HEK293 (cell line): Measurements from ENCODE around the gene ZNF536.

Experiments
- CTCF ChIA-PET: fragments of 350-600 bp; formaldehyde crosslinking; extraction: SDS; loops from one replicate; lab custom pipeline; 2021; ENCODE audit warnings: antibody characterized with exemption; lab: Yijun Ruan, JAX
- POLR2A ChIA-PET: fragments of 300-600 bp; formaldehyde crosslinking; extraction: SDS; loops from one replicate; lab custom pipeline; 2020; ENCODE audit warnings: antibody characterized with exemption, inconsistent platforms; lab: Yijun Ruan, JAX
- H3K27ac ChIP-seq: fragments of 200-500 bp; sonication (Bioruptor generic); 2 replicates; pipeline ENCODE4 v1.5.1; 2014; ENCODE audit warnings: low read depth, low read length, control low read depth, inconsistent platforms; ENCODE audit errors: extremely low read depth
- H3K36me3 ChIP-seq, 2 experiments: fragments of 200-500 bp in 1 of 2; sonication (Bioruptor generic) in 1 of 2; 1 replicate in 1 of 2; 2 replicates in 1 of 2; pipeline ENCODE4 v1.5.1; 2014 to 2017; ENCODE audit warnings: inconsistent platforms in 2 of 2, low read length in 2 of 2; ENCODE audit not compliant: control insufficient read depth in 2 of 2, insufficient read depth in 1 of 2
- H3K4me1 ChIP-seq: fragments of 200-500 bp; sonication (Bioruptor generic); 2 replicates; pipeline ENCODE4 v1.5.1; 2014; ENCODE audit warnings: mild to moderate bottlenecking, low read length, inconsistent platforms; ENCODE audit not compliant: control insufficient read depth, insufficient read depth
- H3K4me3 ChIP-seq: 2 replicates; pipeline ENCODE4 v1.5.1; 2011; ENCODE audit warnings: low read depth, mild to moderate bottlenecking, control low read depth, low read length, moderate library complexity
- H3K9me3 ChIP-seq: fragments of 200-500 bp; sonication (Bioruptor generic); 2 replicates; pipeline ENCODE4 v1.5.1; 2014; ENCODE audit warnings: low read depth, low read length, inconsistent platforms; ENCODE audit not compliant: control insufficient read depth, insufficient read depth
- EGR2 ChIP-seq: fragments of 450-650 bp; formaldehyde crosslinking; IDR thresholded peaks from 2 replicates; pipeline ENCODE4 v1.5.1; 2016; ENCODE audit warnings: low read depth, missing biosample characterization, missing genetic modification characterization
- KLF8 ChIP-seq: fragments of 450-650 bp; formaldehyde crosslinking; IDR thresholded peaks from 2 replicates; pipeline ENCODE4 v1.5.1; 2016; ENCODE audit warnings: missing biosample characterization, missing genetic modification characterization
- SCRT1 ChIP-seq: fragments of 450-650 bp; formaldehyde crosslinking; IDR thresholded peaks from 2 replicates; pipeline ENCODE4 v1.5.1; 2016; ENCODE audit warnings: missing biosample characterization, missing genetic modification characterization, borderline replicate concordance
- SCRT2 ChIP-seq: fragments of 450-650 bp; formaldehyde crosslinking; IDR thresholded peaks from 2 replicates; pipeline ENCODE4 v1.5.1; 2016; ENCODE audit warnings: missing biosample characterization, missing genetic modification characterization
- TCF7L2 ChIP-seq: IDR thresholded peaks from 2 replicates; pipeline ENCODE4 v1.6.1; 2011; ENCODE audit warnings: low read depth, mild to moderate bottlenecking, inconsistent platforms, low read length, moderate library complexity, borderline replicate concordance
- ZFHX2 ChIP-seq: fragments of 450-650 bp; formaldehyde crosslinking; conservative IDR thresholded peaks from 2 replicates; pipeline ENCODE4 v1.5.1; 2016; ENCODE audit warnings: missing biosample characterization, missing genetic modification characterization
- ZNF112 ChIP-seq: fragments of 450-650 bp; formaldehyde crosslinking; IDR thresholded peaks from 2 replicates; pipeline ENCODE4 v1.5.0; 2017; ENCODE audit warnings: missing biosample characterization, missing genetic modification characterization
- ZNF146 ChIP-seq: fragments of 450-650 bp; formaldehyde crosslinking; IDR thresholded peaks from 2 replicates; pipeline ENCODE4 v1.5.1; 2016; ENCODE audit warnings: missing biosample characterization, missing genetic modification characterization
- ZNF202 ChIP-seq: fragments of 450-650 bp; formaldehyde crosslinking; IDR thresholded peaks from 2 replicates; pipeline ENCODE4 v1.5.1; 2016; ENCODE audit warnings: missing biosample characterization, missing genetic modification characterization, borderline replicate concordance
- ZNF24 ChIP-seq: fragments of 450-650 bp; formaldehyde crosslinking; IDR thresholded peaks from 2 replicates; pipeline ENCODE4 v1.5.1; 2016; ENCODE audit warnings: missing biosample characterization, missing genetic modification characterization
- ZNF366 ChIP-seq: fragments of 450-650 bp; formaldehyde crosslinking; conservative IDR thresholded peaks from 2 replicates; pipeline ENCODE4 v1.5.1; 2016; ENCODE audit warnings: missing biosample characterization, missing genetic modification characterization
- TF ChIP-seq, protein P1 (sequence below): fragments of 450-650 bp; formaldehyde crosslinking; IDR thresholded peaks from 2 replicates; pipeline ENCODE4 v1.5.1; 2017; ENCODE audit warnings: missing biosample characterization, missing genetic modification characterization
- TF ChIP-seq, protein P2 (sequence below): fragments of 450-650 bp; formaldehyde crosslinking; IDR thresholded peaks from 2 replicates; pipeline ENCODE4 v1.5.1; 2016; ENCODE audit warnings: missing biosample characterization, missing genetic modification characterization

Gene ZNF536

DNA sequence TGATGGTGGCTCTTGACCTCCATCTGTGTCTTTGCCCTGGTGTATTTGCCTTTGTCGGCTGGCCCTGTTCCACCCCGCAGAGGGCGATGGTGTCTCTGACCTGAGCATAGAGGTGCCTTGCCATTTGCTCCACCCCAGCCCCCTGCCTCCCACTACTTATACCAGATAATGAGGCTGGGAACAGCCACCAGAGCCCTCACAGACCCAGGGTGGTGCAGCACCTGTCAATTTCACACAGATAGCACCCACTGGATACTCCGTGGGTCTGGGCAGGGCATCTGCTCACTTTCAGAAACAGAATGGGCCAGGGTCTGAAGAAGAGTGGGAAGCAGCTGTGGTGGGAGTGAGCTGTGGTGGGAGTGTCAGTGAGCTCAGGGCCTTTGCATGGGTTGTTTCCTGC, 4.1 kb downstream of the ZNF536 start:
- CTCF ChIA-PET = interaction anchor here (0.9 kb wide), 1 partner anchor 103 kb away, joined by 4 read pairs; no protein-coding TSS in a partner anchor

DNA sequence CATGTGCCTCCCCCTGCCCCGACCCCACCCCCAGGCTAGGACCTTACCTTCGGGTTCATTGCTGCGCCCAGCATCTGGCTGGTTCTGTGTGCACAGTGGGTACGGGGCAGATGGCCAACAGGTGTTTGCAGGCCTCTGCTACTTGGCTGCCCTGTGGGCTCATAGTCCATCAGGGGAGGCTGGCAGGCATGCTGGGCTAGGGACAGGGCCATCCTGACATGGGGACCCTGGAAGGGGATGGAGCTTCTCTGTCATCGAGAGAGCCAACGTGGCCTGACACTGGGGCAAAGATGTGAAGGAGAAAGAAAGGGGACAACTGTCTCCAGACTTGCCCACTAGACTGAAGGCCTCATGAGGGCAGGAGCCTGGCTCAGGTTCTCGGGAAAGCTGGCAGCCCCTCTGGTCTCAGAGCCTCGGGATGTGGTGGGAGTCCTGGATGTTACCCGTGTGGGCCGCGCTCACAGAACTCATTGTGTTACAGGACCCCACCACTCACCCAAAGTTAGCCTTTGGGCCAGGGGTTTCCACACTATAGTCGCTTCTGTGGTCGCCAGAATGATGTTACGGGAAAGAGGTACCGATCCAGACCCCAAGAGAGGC, 4.7 kb downstream of the ZNF536 start:
- Histone ChIP-seq H3K9me3 (no peaks in the 10 kb centered on the region), H3K4me3 (no peak overlapping the region), H3K36me3 (no peaks in the 10 kb centered on the region), H3K27ac (no peak overlapping the region), H3K4me1 (peaks cover 6% of the 10 kb centered on the region)
- ChIA-PET POLR2A (no interaction called here), CTCF (interaction anchor here (0.6 kb wide), 1 partner anchor 62 kb away, joined by 3 read pairs; no protein-coding TSS in a partner anchor)
- TF ChIP-seq SCRT2 (tag by site-specific recombination) (peak; percentile 45; the same call in 1 of the 2 replicates), KLF8 (no peak), ZNF366 (no peak), SCRT1 (0 out of 2 replicates have a peak, but pooled peaks have one; percentile 24)

More for the DNA sequence above, 4.1 kb downstream of the ZNF536 start:
- POLR2A ChIA-PET = no interaction called here
- Histone ChIP-seq H3K4me3 (no peak overlapping the region), H3K4me1 (peaks cover 6% of the 10 kb centered on the region), H3K27ac (no peak overlapping the region), H3K36me3 (no peaks in the 10 kb centered on the region), H3K9me3 (no peaks in the 10 kb centered on the region)
- TF ChIP-seq, protein P1, sequence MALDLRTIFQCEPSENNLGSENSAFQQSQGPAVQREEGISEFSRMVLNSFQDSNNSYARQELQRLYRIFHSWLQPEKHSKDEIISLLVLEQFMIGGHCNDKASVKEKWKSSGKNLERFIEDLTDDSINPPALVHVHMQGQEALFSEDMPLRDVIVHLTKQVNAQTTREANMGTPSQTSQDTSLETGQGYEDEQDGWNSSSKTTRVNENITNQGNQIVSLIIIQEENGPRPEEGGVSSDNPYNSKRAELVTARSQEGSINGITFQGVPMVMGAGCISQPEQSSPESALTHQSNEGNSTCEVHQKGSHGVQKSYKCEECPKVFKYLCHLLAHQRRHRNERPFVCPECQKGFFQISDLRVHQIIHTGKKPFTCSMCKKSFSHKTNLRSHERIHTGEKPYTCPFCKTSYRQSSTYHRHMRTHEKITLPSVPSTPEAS = no peak
- TF ChIP-seq TCF7L2 (no peak), EGR2 (tag by site-specific recombination) (peak; percentile 74), ZFHX2 (tag by site-specific recombination) (peak; percentile 67), ZNF112 (tag by site-specific recombination) (no peak)

DNA sequence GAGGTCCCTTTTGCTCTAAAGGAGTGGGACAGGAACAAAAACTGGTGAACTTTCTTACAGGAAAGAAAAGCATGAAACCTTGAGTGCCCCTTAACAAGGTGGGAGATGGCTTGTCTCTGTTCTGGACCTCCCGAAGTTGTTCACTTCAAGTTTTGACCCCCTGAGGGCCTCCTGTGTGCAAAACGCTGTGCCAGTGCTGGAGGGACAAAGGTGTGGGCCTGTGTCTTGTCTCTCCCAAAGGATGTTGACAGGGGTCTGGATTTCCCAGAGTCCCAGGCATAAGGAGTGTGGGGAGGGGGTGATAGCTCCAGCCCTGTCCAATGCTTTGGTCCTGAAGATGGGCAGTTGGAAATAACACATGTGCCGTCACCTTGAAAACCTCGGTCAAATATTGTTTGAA, 6.5 kb downstream of the ZNF536 start:
- H3K4me1 ChIP-seq = peaks cover 6% of the 10 kb centered on the region
- TF ChIP-seq, protein P2, sequence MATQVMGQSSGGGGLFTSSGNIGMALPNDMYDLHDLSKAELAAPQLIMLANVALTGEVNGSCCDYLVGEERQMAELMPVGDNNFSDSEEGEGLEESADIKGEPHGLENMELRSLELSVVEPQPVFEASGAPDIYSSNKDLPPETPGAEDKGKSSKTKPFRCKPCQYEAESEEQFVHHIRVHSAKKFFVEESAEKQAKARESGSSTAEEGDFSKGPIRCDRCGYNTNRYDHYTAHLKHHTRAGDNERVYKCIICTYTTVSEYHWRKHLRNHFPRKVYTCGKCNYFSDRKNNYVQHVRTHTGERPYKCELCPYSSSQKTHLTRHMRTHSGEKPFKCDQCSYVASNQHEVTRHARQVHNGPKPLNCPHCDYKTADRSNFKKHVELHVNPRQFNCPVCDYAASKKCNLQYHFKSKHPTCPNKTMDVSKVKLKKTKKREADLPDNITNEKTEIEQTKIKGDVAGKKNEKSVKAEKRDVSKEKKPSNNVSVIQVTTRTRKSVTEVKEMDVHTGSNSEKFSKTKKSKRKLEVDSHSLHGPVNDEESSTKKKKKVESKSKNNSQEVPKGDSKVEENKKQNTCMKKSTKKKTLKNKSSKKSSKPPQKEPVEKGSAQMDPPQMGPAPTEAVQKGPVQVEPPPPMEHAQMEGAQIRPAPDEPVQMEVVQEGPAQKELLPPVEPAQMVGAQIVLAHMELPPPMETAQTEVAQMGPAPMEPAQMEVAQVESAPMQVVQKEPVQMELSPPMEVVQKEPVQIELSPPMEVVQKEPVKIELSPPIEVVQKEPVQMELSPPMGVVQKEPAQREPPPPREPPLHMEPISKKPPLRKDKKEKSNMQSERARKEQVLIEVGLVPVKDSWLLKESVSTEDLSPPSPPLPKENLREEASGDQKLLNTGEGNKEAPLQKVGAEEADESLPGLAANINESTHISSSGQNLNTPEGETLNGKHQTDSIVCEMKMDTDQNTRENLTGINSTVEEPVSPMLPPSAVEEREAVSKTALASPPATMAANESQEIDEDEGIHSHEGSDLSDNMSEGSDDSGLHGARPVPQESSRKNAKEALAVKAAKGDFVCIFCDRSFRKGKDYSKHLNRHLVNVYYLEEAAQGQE (tag by site-specific recombination) = peak; percentile 46; the same call in 1 of the 2 replicates
- TF ChIP-seq ZNF146 (tag by site-specific recombination) = no peak
- POLR2A ChIA-PET = no interaction called here
- no peak overlapping the region for H3K4me3 ChIP-seq
- no peaks in the 10 kb centered on the region for H3K9me3 ChIP-seq
- CTCF ChIA-PET = interaction anchor here (0.7 kb wide), 1 partner anchor 662 kb away, joined by 3 read pairs; no protein-coding TSS in a partner anchor
- H3K27ac ChIP-seq = no peak overlapping the region
- H3K36me3 ChIP-seq = no peaks in the 10 kb centered on the region

DNA sequence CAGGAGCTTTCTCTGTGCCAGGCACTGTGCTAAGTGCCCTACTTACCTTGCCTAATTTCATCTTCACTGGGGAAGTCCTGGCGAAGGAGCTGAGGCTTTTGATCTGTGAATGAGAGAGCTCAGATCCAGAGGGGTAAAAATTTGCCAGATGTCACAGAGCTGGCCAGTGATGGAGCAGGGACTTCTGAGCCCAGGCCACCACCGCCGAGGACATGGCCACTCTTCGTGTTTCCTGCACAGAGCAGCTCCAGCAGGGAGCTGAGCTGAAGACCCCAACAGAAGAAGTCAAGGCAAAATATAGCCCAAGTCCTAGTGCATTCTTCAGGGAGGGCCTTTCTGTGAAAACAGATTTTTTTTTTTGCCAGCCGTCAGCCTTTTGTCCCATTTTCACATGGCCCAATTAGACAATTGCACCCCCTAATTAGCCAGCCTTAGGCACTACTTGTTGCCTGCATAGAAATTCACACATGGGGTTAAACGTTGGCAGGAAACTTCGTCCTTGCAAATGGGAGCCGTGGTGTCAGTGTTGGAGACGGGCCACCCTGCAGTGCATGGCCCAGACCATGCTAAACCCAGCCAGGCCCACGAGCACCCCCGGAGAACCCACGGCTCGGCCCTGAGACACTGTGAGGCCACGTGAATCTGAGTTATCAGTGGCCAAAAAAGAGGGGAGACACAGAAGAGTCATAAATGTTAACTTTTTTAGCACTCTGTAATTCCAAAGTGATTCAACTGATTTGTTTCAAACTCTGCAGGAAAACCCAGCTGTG, 7.8 kb downstream of the ZNF536 start:
- POLR2A ChIA-PET = no interaction called here
- Histone ChIP-seq H3K27ac (no peak overlapping the region), H3K36me3 (no peaks in the 10 kb centered on the region), H3K4me1 (no peaks in the 10 kb centered on the region; the same call in none of the 2 replicates), H3K9me3 (no peaks in the 10 kb centered on the region)
- TF ChIP-seq ZNF24 (no peak), SCRT2 (tag by site-specific recombination) (peak; percentile 40; the same call in 1 of the 2 replicates), ZNF202 (tag by site-specific recombination) (no peak)
- TF ChIP-seq, all 188 proteins: peak for 1
- CTCF ChIA-PET = interaction anchor here (0.6 to 0.7 kb wide), 4 partner anchors 21 to 1560 kb away, joined by 3 to 4 read pairs (median 3); no protein-coding TSS in a partner anchor
- H3K4me3 ChIP-seq = no peak overlapping the region
